Fibroblast of villous mesenchyme (primary cell): ENCODE measurements around the gene TNP1. TPM values are rescaled to one million over a fixed set of nuclear protein-coding genes. Genes with fewer than 3 reads are reported as not detected.

ENCODE experiments used
- DNase-seq: peaks from one replicate; pipeline ENCODE4 v3.0.0-alpha.2; 2010; ENCODE audit warnings: low read depth
- H3K4me3 ChIP-seq: 2 replicates; pipeline ENCODE4 v1.5.1; 2011; ENCODE audit warnings: low read depth, mild to moderate bottlenecking, low read length
- CTCF ChIP-seq: IDR thresholded peaks from 2 replicates; pipeline ENCODE4 v1.5.1; 2012; ENCODE audit warnings: low read depth, mild to moderate bottlenecking, low read length; ENCODE audit not compliant: insufficient read depth
- total RNA-seq: library from RNA; depleted of rRNA; stranded (reverse); fragments of >200 nt; gene quantifications from 2 replicates; pipeline ENCODE4 v1.2.3, GENCODE V29; 2012

TNP1 gene
- total RNA-seq, 1 donor: not detected

GRCh38 chr2:216900406-216900805 is 40.5 kb upstream of the TNP1 start:
- DNase-seq: no peak
- H3K4me3 ChIP-seq: no peak overlapping the region
- no peak for TF ChIP-seq CTCF

DNA sequence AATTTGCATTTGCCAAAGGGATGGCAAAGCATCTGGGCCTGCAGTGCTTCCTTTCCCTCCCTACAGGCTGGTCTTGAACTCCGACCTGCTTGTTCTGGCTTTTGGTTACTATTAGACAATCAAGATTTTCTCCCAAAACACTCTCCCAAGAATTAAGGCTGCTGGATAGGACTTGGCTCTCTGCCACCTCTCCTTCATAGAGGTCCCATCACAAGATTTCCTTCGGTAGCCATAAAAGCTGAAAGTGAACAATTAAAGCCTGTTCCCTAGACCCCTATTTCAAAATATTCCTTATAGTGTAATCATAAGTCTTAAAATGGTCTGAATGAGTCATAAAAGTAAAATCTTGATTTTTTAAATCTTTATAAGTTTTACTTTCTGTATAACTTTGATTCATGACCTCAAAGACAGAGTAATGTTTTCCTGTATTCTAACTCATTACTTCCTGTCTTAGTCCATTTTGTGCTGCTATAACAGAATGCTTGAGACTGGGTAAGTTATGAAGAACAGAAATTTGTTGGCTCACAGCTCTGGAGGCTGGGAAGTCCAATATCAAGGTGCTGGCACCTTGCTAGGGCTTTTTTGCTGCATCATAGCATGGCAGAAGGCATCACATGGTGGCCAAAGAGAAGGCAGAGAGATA is 37.8 kb upstream of the TNP1 start:
- no peak for DNase-seq
- no peak overlapping the region for H3K4me3 ChIP-seq
- no peak for TF ChIP-seq CTCF

DNA sequence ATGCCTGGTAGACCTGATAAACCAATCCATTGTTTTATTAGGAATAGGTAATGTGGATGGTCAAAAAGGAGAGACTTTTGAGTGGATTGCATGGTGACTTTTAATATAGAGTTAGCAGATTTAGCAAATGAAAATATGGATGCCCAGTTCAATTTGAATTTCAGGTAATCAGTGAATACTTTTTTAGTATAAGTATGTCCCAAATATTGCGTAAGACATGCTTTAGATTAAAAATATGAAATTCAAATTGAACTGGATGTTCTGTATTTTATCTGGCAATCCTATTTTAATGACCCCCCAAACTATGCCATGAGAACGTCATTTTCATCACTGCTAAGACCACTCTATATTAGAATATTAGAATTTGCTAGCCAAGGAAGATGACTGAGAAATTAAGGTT is 30.3 kb upstream of the TNP1 start:
- TF ChIP-seq CTCF: no peak

GRCh38 chr2:216888887-216889622 is 29.2 kb upstream of the TNP1 start:
- TF ChIP-seq CTCF: no peak
- no peak overlapping the region for H3K4me3 ChIP-seq
- no peak for DNase-seq

More for the DNA sequence above, 30.3 kb upstream of the TNP1 start:
- no peak for DNase-seq
- H3K4me3 ChIP-seq: no peak overlapping the region

GRCh38 chr2:216888081-216888480 is 28.2 kb upstream of the TNP1 start:
- no peak for DNase-seq
- no peak overlapping the region for H3K4me3 ChIP-seq
- no peak for TF ChIP-seq CTCF

DNA sequence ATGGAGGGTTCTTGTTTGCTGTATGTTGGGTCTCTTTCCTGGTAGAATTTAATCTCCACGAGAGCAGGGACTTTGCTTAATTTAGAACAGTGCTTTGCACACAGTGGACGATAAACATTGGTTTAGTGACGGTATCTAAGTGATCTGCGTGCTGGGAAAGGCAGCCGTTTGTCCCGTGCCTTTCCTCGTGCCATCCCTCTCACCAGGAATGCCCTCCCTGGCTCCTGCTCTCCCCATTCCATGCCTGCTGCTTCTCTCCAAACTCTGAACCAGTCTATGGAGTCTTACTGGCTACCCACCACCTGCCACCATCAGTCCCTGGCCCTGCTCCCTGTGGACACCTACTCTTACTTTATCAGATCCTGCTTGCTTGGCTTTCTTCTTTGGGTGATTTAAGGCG is 27.3 kb upstream of the TNP1 start:
- no peak for DNase-seq
- H3K4me3 ChIP-seq: no peak overlapping the region
- TF ChIP-seq CTCF: no peak

DNA sequence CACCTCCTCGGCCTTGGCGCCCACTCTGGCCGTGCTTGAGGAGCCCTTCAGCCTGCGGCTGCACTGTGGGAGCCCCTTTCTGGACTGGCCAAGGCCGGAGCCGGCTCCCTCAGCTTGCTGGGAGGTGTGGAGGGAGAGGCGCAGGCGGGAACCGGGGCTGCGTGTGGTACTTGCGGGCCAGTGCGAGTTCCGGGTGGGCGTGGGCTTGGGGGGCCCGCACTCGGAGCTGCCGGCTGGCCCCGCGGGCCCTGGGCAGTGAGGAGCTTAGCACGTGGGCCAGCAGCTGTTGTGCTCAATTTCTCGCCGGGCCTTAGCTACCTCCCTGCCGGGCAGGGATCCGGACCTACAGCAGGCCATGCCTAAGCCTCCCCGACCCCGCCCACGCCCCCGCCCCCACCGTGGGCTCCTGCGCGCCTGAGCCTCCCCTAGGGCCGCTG is 25.3 kb upstream of the TNP1 start:
- no peak overlapping the region for H3K4me3 ChIP-seq
- no peak for TF ChIP-seq CTCF
- no peak for DNase-seq
